ENCODE measurements around the gene GMPR2.

DNA sequence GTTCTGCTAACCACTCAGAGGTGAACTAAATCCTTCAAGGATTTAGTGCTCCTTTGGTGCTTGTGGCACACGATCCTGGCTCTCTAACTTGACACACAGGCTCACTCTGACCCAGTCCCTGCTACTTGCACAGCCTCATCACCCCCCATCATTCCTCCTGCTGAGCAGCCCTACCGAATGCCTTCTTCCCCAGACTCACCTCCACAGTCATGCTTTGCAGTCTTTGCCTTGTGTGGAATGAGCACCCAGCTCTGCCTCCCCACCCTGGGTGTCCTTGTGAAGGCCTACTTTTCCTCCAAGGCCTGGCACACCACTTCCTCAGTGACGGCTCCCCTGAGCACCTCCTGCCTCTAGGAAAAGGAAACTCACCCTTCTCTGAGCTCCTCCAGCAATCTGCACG is 17.6 kb downstream of the GMPR2 start:
- TF ChIP-seq POLR2AphosphoS5 (IDR thresholded peaks at IDR 0.05) (no peak), POLR2A (IDR thresholded peaks at IDR 0.05) (no peak)
- TF ChIP-seq, protein P1, sequence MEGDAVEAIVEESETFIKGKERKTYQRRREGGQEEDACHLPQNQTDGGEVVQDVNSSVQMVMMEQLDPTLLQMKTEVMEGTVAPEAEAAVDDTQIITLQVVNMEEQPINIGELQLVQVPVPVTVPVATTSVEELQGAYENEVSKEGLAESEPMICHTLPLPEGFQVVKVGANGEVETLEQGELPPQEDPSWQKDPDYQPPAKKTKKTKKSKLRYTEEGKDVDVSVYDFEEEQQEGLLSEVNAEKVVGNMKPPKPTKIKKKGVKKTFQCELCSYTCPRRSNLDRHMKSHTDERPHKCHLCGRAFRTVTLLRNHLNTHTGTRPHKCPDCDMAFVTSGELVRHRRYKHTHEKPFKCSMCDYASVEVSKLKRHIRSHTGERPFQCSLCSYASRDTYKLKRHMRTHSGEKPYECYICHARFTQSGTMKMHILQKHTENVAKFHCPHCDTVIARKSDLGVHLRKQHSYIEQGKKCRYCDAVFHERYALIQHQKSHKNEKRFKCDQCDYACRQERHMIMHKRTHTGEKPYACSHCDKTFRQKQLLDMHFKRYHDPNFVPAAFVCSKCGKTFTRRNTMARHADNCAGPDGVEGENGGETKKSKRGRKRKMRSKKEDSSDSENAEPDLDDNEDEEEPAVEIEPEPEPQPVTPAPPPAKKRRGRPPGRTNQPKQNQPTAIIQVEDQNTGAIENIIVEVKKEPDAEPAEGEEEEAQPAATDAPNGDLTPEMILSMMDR (IDR thresholded peaks at IDR 0.05 in 8 of 11, conservative IDR thresholded peaks at IDR 0.05 in 3 of 11): no peak

Measured in spleen (tissue), 7 donors.